HG03442 (cell line): ENCODE data around the gene RGS7.
"Not testable (repeated sequence)": the region's sequence is repeated elsewhere in the genome, so short reads cannot be mapped to it uniquely, and the experiment has no call there.

Experiments
- ATAC-seq: cut with Tn5 transposase; IDR thresholded peaks from one replicate; pipeline ENCODE4 v1.9.1; 2021; ENCODE audit warnings: mild to moderate bottlenecking, moderate library complexity; ENCODE audit not compliant: unreplicated experiment

Gene RGS7

GRCh38 chr1:241275226-241275625 is 81.8 kb downstream of the RGS7 start:
- ATAC-seq: no peak

GRCh38 chr1:241274693-241275092 is 82.3 kb downstream of the RGS7 start:
- no peak for ATAC-seq

GRCh38 chr1:241272828-241273227 is 84.2 kb downstream of the RGS7 start:
- no peak for ATAC-seq

GRCh38 chr1:241271427-241271826 is 85.6 kb downstream of the RGS7 start:
- ATAC-seq: no peak

GRCh38 chr1:241270016-241270415 is 87.0 kb downstream of the RGS7 start:
- no peak for ATAC-seq

- no peak for ATAC-seq
Measured at GRCh38 chr1:241269116-241269515, 87.9 kb downstream of the RGS7 start.

- no peak for ATAC-seq
Measured at GRCh38 chr1:241266121-241266520, 90.9 kb downstream of the RGS7 start.

- ATAC-seq: no peak
Measured at GRCh38 chr1:241265428-241265827, 91.6 kb downstream of the RGS7 start.

GRCh38 chr1:241263346-241263745 is 93.7 kb downstream of the RGS7 start:
- ATAC-seq: no peak

GRCh38 chr1:241253471-241253870 is 103.5 kb downstream of the RGS7 start:
- ATAC-seq: no peak

GRCh38 chr1:241250465-241250864 is 106.5 kb downstream of the RGS7 start:
- ATAC-seq: no peak

- ATAC-seq: no peak
Measured at GRCh38 chr1:241240069-241240468, 116.9 kb downstream of the RGS7 start.

GRCh38 chr1:241237873-241238272 is 119.1 kb downstream of the RGS7 start:
- ATAC-seq: no peak

GRCh38 chr1:241235256-241235897 is 121.6 kb downstream of the RGS7 start:
- no peak for ATAC-seq

GRCh38 chr1:241229711-241230110 is 127.3 kb downstream of the RGS7 start:
- ATAC-seq: no peak

GRCh38 chr1:241229216-241229615 is 127.8 kb downstream of the RGS7 start:
- ATAC-seq: no peak

GRCh38 chr1:241228339-241228738 is 128.7 kb downstream of the RGS7 start:
- ATAC-seq: no peak

GRCh38 chr1:241225741-241226140 is 131.3 kb downstream of the RGS7 start:
- ATAC-seq: no peak

GRCh38 chr1:241224189-241224588 is 132.8 kb downstream of the RGS7 start:
- ATAC-seq: not testable (repeated sequence)

GRCh38 chr1:241222813-241223212 is 134.2 kb downstream of the RGS7 start:
- not testable (repeated sequence) for ATAC-seq

- ATAC-seq: no peak
Measured at GRCh38 chr1:241221319-241221718, 135.7 kb downstream of the RGS7 start.

GRCh38 chr1:241220913-241221312 is 136.1 kb downstream of the RGS7 start:
- ATAC-seq: not testable (repeated sequence)

- no peak for ATAC-seq
Measured at GRCh38 chr1:241219449-241219848, 137.6 kb downstream of the RGS7 start.
